SH-SY5Y (cell line): ENCODE data around the gene AFAP1L2.

Source experiments
- GATA2 ChIP-seq: IDR thresholded peaks from 2 replicates; pipeline ENCODE4 v1.6.1; 2011; ENCODE audit warnings: mild to moderate bottlenecking, low read depth, low read length
- GATA3 ChIP-seq: IDR thresholded peaks from 2 replicates; pipeline ENCODE4 v1.6.1; 2011; ENCODE audit warnings: low read depth, mild to moderate bottlenecking, low read length, moderate library complexity

DNA sequence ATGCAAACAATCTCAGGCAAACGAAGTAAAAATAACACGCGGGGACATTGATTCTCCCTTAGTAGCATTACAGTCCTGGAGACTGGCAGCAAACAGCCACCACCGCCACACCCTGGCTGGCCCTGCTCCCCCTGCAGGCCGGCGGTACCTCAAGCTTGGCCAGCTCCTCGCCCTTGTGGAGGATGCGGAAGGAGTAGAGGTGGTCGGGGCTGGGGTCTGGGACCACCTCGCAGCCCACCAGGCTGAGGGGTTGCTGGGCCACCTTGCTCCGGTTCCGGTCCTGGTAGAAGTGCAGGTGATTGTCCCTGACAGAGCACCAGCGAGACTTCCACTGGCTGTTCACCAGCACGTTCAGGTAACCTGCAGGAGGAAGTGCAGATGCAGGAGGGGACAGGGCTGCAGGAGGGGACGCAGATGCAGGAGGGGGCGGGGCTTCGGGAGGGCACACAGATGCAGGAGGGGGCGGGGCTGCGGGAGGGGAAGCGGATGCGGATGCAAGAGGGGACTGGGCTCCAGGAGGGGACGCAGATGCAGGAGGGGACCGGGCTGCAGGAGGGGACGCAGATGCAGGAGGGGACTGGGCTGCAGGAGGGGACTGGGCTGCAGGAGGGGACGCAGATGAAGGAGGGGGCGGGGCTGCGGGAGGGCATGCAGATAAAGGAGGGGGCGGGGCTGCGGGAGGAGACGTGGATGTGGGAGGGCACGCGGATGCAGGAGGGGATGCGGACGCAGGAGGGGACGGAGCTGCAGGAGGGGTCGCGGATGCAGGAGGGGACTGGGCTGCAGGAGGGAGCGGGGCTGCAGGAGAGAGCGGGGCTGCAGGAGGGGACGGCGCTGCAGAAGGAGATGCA, 99.5 kb downstream of the AFAP1L2 start:
- no peak for TF ChIP-seq GATA3
- no peak for TF ChIP-seq GATA2
